ENCODE measurements around the gene RNF222.

Gene RNF222

GRCh38 chr17:8436844-8437171 lies 39.2 kb upstream of the RNF222 start:
- Histone ChIP-seq H3K79me2 (ENCODE audit: insufficient read depth, low read length) (peaks cover 60% of the 10 kb centered on the region), H3K27ac (ENCODE audit: low read length) (peak overlapping the region; percentile 80; the same call in 1 of the 2 replicates), H3K9ac (ENCODE audit: low read depth, low read length) (peak overlapping the region; percentile 84), H3K27me3 (ENCODE audit: insufficient read depth, low read length, poor library complexity) (no peaks in the 10 kb centered on the region), H4K20me1 (ENCODE audit: insufficient read depth, low read length) (peaks cover 13% of the 10 kb centered on the region; the same call in 1 of the 2 replicates), H3K36me3 (ENCODE audit: insufficient read depth, low read length) (peaks cover 11% of the 10 kb centered on the region; the same call in 1 of the 2 replicates), H2AFZ (ENCODE audit: low read depth, low read length) (peak overlapping the region; percentile 76), H3K4me3 (ENCODE audit: low read depth in 1 of 2, low read length in 2 of 2) (peak overlapping the region; percentile 85 to 95), H3K9me3 (ENCODE audit: insufficient read depth, low read length, severe bottlenecking) (no peaks in the 10 kb centered on the region), H3K4me2 (ENCODE audit: insufficient read depth, low read length) (peak overlapping the region; percentile 99), H3K4me1 (ENCODE audit: insufficient read depth, low read length) (peaks cover 25% of the 10 kb centered on the region)
- TF ChIP-seq EZH2 (IDR thresholded peaks at IDR 0.05; ENCODE audit: borderline replicate concordance, low read depth, low read length, severe bottlenecking) (no peak), CTCF (IDR thresholded peaks at IDR 0.05; ENCODE audit: borderline replicate concordance, extremely low read depth, low read length, poor library complexity, severe bottlenecking) (no peak)
- ATAC-seq (ENCODE audit: insufficient read depth, low read depth) (no peak), DNase-seq (no peak)

GRCh38 chr17:8436169-8436843 lies 38.7 kb upstream of the RNF222 start:
- ATAC-seq (ENCODE audit: insufficient read depth, low read depth), result peak; percentile 62
- Histone ChIP-seq H3K79me2 (ENCODE audit: insufficient read depth, low read length) (peaks cover 55% of the 10 kb centered on the region), H3K36me3 (ENCODE audit: insufficient read depth, low read length) (peaks cover 11% of the 10 kb centered on the region; the same call in 1 of the 2 replicates), H3K4me3 (ENCODE audit: low read depth in 1 of 2, low read length in 2 of 2) (peak overlapping the region; percentile 85 to 95), H3K4me1 (ENCODE audit: insufficient read depth, low read length) (peaks cover 22% of the 10 kb centered on the region), H3K9me3 (ENCODE audit: insufficient read depth, low read length, severe bottlenecking) (no peaks in the 10 kb centered on the region), H3K27me3 (ENCODE audit: insufficient read depth, low read length, poor library complexity) (no peaks in the 10 kb centered on the region), H3K9ac (ENCODE audit: low read depth, low read length) (peak overlapping the region; percentile 84), H4K20me1 (ENCODE audit: insufficient read depth, low read length) (peaks cover 13% of the 10 kb centered on the region; the same call in 1 of the 2 replicates), H3K4me2 (ENCODE audit: insufficient read depth, low read length) (peak overlapping the region; percentile 99), H3K27ac (ENCODE audit: low read length) (peak overlapping the region; percentile 80), H2AFZ (ENCODE audit: low read depth, low read length) (peak overlapping the region; percentile 76)
- DNase-seq, result peak; percentile 56
- TF ChIP-seq EZH2 (IDR thresholded peaks at IDR 0.05; ENCODE audit: borderline replicate concordance, low read depth, low read length, severe bottlenecking) (no peak), CTCF (IDR thresholded peaks at IDR 0.05; ENCODE audit: borderline replicate concordance, extremely low read depth, low read length, poor library complexity, severe bottlenecking) (no peak)

GRCh38 chr17:8435245-8436168 lies 37.9 kb upstream of the RNF222 start, which contains the start of gene NDEL1:
Gene NDEL1, plus strand, starts transcription at chr17:8435884. Its CDS starts 8,388 bp downstream, at chr17:8444272.
- peak; percentile 96 for ATAC-seq (ENCODE audit: insufficient read depth, low read depth)
- H4K20me1 ChIP-seq (ENCODE audit: insufficient read depth, low read length), result peaks cover 13% of the 10 kb centered on the region; the same call in 1 of the 2 replicates

More at GRCh38 chr17:8435245-8436168, 37.9 kb upstream of the RNF222 start, which contains the start of gene NDEL1:
- no peaks in the 10 kb centered on the region for H3K27me3 ChIP-seq (ENCODE audit: insufficient read depth, low read length, poor library complexity)
- peaks cover 47% of the 10 kb centered on the region for H3K79me2 ChIP-seq (ENCODE audit: insufficient read depth, low read length)
- peak within 1 kb of the TSS; percentile 100 for H2AFZ ChIP-seq (ENCODE audit: low read depth, low read length)
- peak within 1 kb of the TSS; percentile 91 for H3K27ac ChIP-seq (ENCODE audit: low read length)
- peak; percentile 98 for DNase-seq
- no peak for TF ChIP-seq EZH2 (IDR thresholded peaks at IDR 0.05; ENCODE audit: borderline replicate concordance, low read depth, low read length, severe bottlenecking)
- no peak for TF ChIP-seq CTCF (IDR thresholded peaks at IDR 0.05; ENCODE audit: borderline replicate concordance, extremely low read depth, low read length, poor library complexity, severe bottlenecking)
- peaks cover 22% of the 10 kb centered on the region for H3K4me1 ChIP-seq (ENCODE audit: insufficient read depth, low read length)
- no peaks in the 10 kb centered on the region for H3K9me3 ChIP-seq (ENCODE audit: insufficient read depth, low read length, severe bottlenecking)
- H3K4me2 ChIP-seq (ENCODE audit: insufficient read depth, low read length), result peak within 1 kb of the TSS; percentile 99
- H3K4me3 ChIP-seq (ENCODE audit: low read depth in 1 of 2, low read length in 2 of 2), result peak within 1 kb of the TSS; percentile 85 to 95
- H3K9ac ChIP-seq (ENCODE audit: low read depth, low read length), result peak within 1 kb of the TSS; percentile 84
- H3K36me3 ChIP-seq (ENCODE audit: insufficient read depth, low read length), result peaks cover 11% of the 10 kb centered on the region; the same call in 1 of the 2 replicates
